Stimulated activated naive B cell treated with anti-CD40 and anti-IgM and Interleukin-4, amounts not matched to agents 10 μg/mL and 1 μg/mL and 100 μg/mL, for 72 hours (primary cell): ENCODE data around the gene SORCS1.

ENCODE experiments used
- ATAC-seq, 2 donors: fragments of 150-1000 bp; cut with Tn5 transposase; replicated peaks; 2 replicates each; pipeline ENCODE4 v1.10.0; 2021; ENCODE audit warnings: moderate library complexity in 1 of 2
- DNase-seq: peaks from one replicate; pipeline ENCODE4 v3.0.0; 2021
- H3K27ac Mint-ChIP-seq: one replicate; pipeline ENCODE4 v1.8.0; 2022; ENCODE audit warnings: mild to moderate bottlenecking, mixed read lengths
- H3K27me3 Mint-ChIP-seq, 2 donors: one replicate each; pipeline ENCODE4 v1.8.0; 2022; ENCODE audit warnings: mixed read lengths in 2 of 2
- H3K36me3 Mint-ChIP-seq, 2 donors: one replicate each; pipeline ENCODE4 v1.8.0; 2022; ENCODE audit warnings: mixed read lengths in 2 of 2, mild to moderate bottlenecking in 1 of 2
- H3K4me1 Mint-ChIP-seq, 2 donors: one replicate each; pipeline ENCODE4 v1.8.0; 2022; ENCODE audit warnings: mixed read lengths in 2 of 2, mild to moderate bottlenecking in 1 of 2
- H3K4me3 Mint-ChIP-seq, 2 donors: one replicate each; pipeline ENCODE4 v1.8.0; 2022; ENCODE audit warnings: mild to moderate bottlenecking in 2 of 2, mixed read lengths in 2 of 2, moderate library complexity in 1 of 2
- H3K9me3 Mint-ChIP-seq, 2 donors: one replicate each; pipeline ENCODE4 v1.8.0; 2022; ENCODE audit warnings: mixed read lengths in 2 of 2, mild to moderate bottlenecking in 1 of 2

SORCS1 gene

GRCh38 chr10:106914016-106914415 is 250.5 kb downstream of the SORCS1 start:
- DNase-seq (no peak), ATAC-seq (no peak)
- no peaks in the 10 kb centered on the region for H3K36me3 Mint-ChIP-seq
- H3K9me3 Mint-ChIP-seq = no peaks in the 10 kb centered on the region
- no peaks in the 10 kb centered on the region for H3K27me3 Mint-ChIP-seq
- H3K4me1 Mint-ChIP-seq = peaks cover 0 to 2% of the 10 kb centered on the region in 2 donors
- H3K4me3 Mint-ChIP-seq = no peak overlapping the region
- H3K27ac Mint-ChIP-seq = no peak overlapping the region

GRCh38 chr10:106913348-106913747 is 251.2 kb downstream of the SORCS1 start:
- H3K27ac Mint-ChIP-seq = peak overlapping the region; percentile 31
- H3K27me3 Mint-ChIP-seq = no peaks in the 10 kb centered on the region
- no peaks in the 10 kb centered on the region for H3K36me3 Mint-ChIP-seq
- H3K4me3 Mint-ChIP-seq = no peak overlapping the region
- H3K4me1 Mint-ChIP-seq = peaks cover 0 to 1% of the 10 kb centered on the region in 2 donors
- no peaks in the 10 kb centered on the region for H3K9me3 Mint-ChIP-seq
- ATAC-seq (no peak), DNase-seq (no peak)

DNA sequence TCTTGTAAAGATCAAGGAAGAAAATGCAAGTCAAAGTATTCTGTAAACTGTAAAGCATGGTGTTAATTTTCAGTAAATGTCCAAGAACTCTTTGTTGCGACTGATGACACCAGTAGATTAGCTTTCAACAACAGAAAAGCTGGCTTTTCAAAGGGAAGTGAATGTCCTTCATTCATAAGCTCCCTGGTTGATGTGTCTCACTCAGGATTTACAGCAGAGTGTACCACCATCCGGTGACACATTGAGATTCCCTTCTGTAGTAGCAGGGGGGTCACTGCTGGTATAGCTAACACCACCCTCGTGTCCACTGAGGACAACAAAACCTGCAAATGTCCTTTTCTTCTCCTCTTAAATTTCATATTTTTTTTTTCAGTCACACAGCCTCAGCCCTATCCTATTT is 253.4 kb downstream of the SORCS1 start:
- Mint-ChIP-seq H3K4me1 (no peaks in the 10 kb centered on the region), H3K27ac (no peak overlapping the region), H3K36me3 (no peaks in the 10 kb centered on the region), H3K9me3 (peaks cover 1 to 5% of the 10 kb centered on the region in 2 donors), H3K4me3 (no peak overlapping the region), H3K27me3 (no peaks in the 10 kb centered on the region)
- no peak for ATAC-seq
- no peak for DNase-seq

GRCh38 chr10:106910666-106911065 is 253.8 kb downstream of the SORCS1 start:
- ATAC-seq (no peak), DNase-seq (no peak)
- H3K9me3 Mint-ChIP-seq = peaks cover 1 to 5% of the 10 kb centered on the region in 2 donors
- no peaks in the 10 kb centered on the region for H3K27me3 Mint-ChIP-seq
- no peak overlapping the region for H3K27ac Mint-ChIP-seq
- H3K4me3 Mint-ChIP-seq = no peak overlapping the region
- no peaks in the 10 kb centered on the region for H3K4me1 Mint-ChIP-seq
- no peaks in the 10 kb centered on the region for H3K36me3 Mint-ChIP-seq

- Mint-ChIP-seq H3K4me1 (no peaks in the 10 kb centered on the region), H3K27ac (no peak overlapping the region), H3K36me3 (no peaks in the 10 kb centered on the region), H3K27me3 (no peaks in the 10 kb centered on the region), H3K9me3 (peaks cover 1 to 5% of the 10 kb centered on the region in 2 donors), H3K4me3 (no peak overlapping the region)
- ATAC-seq = no peak
- no peak for DNase-seq
Observed at GRCh38 chr10:106908225-106908624, 256.3 kb downstream of the SORCS1 start.

- Mint-ChIP-seq H3K36me3 (no peaks in the 10 kb centered on the region), H3K27ac (no peak overlapping the region), H3K27me3 (no peaks in the 10 kb centered on the region), H3K4me3 (no peak overlapping the region), H3K9me3 (peaks cover 1 to 5% of the 10 kb centered on the region in 2 donors), H3K4me1 (peaks cover 0 to 3% of the 10 kb centered on the region in 2 donors)
- DNase-seq (no peak), ATAC-seq (no peak)
Observed at GRCh38 chr10:106904209-106904608, 260.3 kb downstream of the SORCS1 start.

DNA sequence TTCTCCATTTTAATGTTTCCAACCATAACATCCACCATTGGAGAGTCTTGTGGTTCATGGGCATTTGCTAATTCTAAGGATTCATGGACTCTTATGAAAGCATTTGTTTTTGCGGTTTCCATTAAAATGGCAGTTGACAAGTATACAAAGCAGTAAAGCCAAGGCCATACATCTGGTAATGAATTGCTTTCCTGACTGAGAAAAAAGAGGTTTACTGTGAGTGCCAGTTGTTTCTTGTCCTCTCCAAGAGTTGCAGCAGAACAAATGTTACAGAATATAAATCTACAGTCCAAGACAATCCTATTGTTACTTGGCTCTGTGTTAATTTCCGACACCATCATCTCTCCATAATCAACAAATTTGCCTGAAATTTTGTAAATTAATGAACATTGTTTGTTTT is 261.3 kb downstream of the SORCS1 start:
- ATAC-seq = no peak
- Mint-ChIP-seq H3K27ac (no peak overlapping the region), H3K27me3 (no peaks in the 10 kb centered on the region), H3K4me3 (no peak overlapping the region), H3K9me3 (peaks cover 1 to 5% of the 10 kb centered on the region in 2 donors), H3K4me1 (peaks cover 0 to 3% of the 10 kb centered on the region in 2 donors), H3K36me3 (no peaks in the 10 kb centered on the region)
- DNase-seq = no peak

- H3K36me3 Mint-ChIP-seq = no peaks in the 10 kb centered on the region
- no peaks in the 10 kb centered on the region for H3K9me3 Mint-ChIP-seq
- no peak overlapping the region for H3K27ac Mint-ChIP-seq
- no peak for DNase-seq
- ATAC-seq = peak in 1 of 2 donors; percentile 25
- no peak overlapping the region for H3K4me3 Mint-ChIP-seq
- no peaks in the 10 kb centered on the region for H3K27me3 Mint-ChIP-seq
- peaks cover 0 to 3% of the 10 kb centered on the region in 2 donors for H3K4me1 Mint-ChIP-seq
Observed at GRCh38 chr10:106900016-106900652, 264.4 kb downstream of the SORCS1 start.

DNA sequence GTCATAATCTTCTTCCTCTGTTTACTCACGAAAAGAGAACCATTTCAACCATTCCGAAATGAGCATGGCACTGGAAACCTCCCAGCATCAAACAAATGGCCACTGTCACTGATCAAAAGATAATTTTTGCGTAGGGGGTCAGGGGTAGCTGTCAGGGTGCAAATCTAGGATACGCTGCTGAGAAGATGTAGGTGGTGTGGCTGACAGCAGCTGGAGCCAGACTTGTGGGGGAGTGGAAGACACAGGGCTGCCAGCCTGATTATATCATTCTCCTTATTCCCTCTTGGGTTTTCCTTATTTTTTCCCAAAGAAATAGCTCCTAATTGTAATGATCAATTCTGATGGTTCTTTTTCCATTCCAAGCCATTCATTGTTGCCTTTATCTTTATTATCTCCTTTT is 266.1 kb downstream of the SORCS1 start:
- Mint-ChIP-seq H3K4me3 (no peak overlapping the region), H3K36me3 (no peaks in the 10 kb centered on the region), H3K27me3 (no peaks in the 10 kb centered on the region), H3K4me1 (peaks cover 0 to 3% of the 10 kb centered on the region in 2 donors), H3K9me3 (no peaks in the 10 kb centered on the region), H3K27ac (no peak overlapping the region)
- ATAC-seq (no peak), DNase-seq (no peak)

DNA sequence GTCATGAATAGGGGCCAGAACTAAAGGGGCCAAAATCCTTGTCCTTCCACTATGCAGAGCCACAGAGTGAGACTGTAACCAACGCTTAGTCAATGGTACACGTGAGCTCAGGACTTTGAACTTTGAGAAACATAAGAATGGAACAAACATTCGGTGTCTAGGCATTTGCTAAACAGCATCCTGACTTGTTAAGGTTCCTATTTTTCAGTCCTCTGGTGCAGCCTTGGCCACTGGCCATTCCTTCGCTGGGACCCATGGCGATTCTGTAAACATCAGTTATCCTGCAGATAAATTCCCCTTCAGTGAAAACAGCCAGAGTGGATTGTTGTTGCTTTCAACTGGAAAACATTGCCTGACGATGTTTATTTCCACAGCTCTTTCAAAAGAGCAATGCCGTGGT is 266.8 kb downstream of the SORCS1 start:
- Mint-ChIP-seq H3K4me1 (peaks cover 0 to 3% of the 10 kb centered on the region in 2 donors), H3K4me3 (no peak overlapping the region), H3K27ac (no peak overlapping the region), H3K36me3 (no peaks in the 10 kb centered on the region), H3K9me3 (no peaks in the 10 kb centered on the region), H3K27me3 (no peaks in the 10 kb centered on the region)
- no peak for DNase-seq
- ATAC-seq = no peak

DNA sequence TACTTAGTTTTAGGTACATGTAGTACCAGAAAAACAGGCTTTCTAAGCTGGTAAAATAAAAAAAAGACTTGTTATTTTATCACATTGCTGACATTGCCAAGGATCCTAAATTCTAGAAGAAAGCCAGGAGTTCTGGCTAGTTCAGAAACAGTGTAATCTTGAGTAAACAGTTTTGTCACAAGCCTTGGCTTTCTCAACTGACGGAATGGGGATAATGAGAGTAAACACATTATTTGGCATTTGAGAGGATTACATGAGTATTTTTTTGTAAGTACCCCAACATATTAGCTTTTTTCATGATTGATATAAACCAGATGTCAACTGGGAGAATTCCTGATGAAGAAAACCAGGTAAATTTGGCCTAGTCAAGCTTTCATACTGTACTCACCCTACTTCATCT is 269.8 kb downstream of the SORCS1 start:
- no peaks in the 10 kb centered on the region for H3K4me1 Mint-ChIP-seq
- DNase-seq = no peak
- no peak for ATAC-seq
- no peaks in the 10 kb centered on the region for H3K36me3 Mint-ChIP-seq
- no peak overlapping the region for H3K4me3 Mint-ChIP-seq
- H3K9me3 Mint-ChIP-seq = peaks cover 0 to 6% of the 10 kb centered on the region in 2 donors
- no peak overlapping the region for H3K27ac Mint-ChIP-seq
- H3K27me3 Mint-ChIP-seq = no peaks in the 10 kb centered on the region

- peaks cover 0 to 3% of the 10 kb centered on the region in 2 donors for H3K9me3 Mint-ChIP-seq
- no peaks in the 10 kb centered on the region for H3K27me3 Mint-ChIP-seq
- DNase-seq (no peak), ATAC-seq (no peak)
- H3K27ac Mint-ChIP-seq = no peak overlapping the region
- H3K36me3 Mint-ChIP-seq = no peaks in the 10 kb centered on the region
- no peak overlapping the region for H3K4me3 Mint-ChIP-seq
- no peaks in the 10 kb centered on the region for H3K4me1 Mint-ChIP-seq
Observed at GRCh38 chr10:106877574-106877973, 286.9 kb downstream of the SORCS1 start.

DNA sequence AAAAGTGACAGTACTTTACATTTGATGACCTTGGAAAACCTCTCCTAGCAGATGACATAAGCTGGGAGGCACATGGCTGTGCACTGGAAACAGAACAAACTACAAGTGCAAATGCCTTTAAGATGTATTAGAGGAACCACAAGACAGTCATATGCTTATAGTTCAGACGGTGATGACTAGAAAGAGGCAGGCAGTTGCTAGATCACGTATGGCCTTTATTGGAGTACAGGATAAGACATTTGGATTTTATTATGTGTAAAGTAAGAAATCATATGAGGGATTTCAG is 290.0 kb downstream of the SORCS1 start:
- no peak for ATAC-seq
- no peak overlapping the region for H3K4me3 Mint-ChIP-seq
- DNase-seq = no peak
- no peaks in the 10 kb centered on the region for H3K4me1 Mint-ChIP-seq
- H3K27ac Mint-ChIP-seq = no peak overlapping the region
- H3K9me3 Mint-ChIP-seq = peaks cover 4 to 10% of the 10 kb centered on the region in 2 donors
- H3K27me3 Mint-ChIP-seq = no peaks in the 10 kb centered on the region
- H3K36me3 Mint-ChIP-seq = peaks cover 0 to 2% of the 10 kb centered on the region in 2 donors

GRCh38 chr10:106873770-106874603 is 290.5 kb downstream of the SORCS1 start:
- Mint-ChIP-seq H3K27me3 (no peaks in the 10 kb centered on the region), H3K27ac (no peak overlapping the region)

DNA sequence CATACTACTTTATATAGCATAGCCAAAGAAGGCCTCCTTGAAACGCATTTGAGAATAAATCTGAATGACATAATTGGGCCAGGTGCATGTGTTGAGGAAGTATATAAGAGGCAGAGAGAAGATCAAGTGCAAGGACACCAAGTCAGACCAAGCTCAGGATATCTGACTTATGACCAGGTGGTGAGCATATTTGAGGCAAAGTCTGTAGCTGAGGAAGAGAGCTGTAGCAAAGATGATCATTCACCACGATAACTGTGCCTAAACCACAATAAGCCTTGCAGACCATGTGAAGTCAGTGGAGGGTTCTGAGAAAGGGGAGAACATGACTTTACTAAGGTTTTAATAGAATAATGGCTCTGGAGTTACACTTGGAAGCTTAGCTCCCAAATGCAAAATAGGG is 292.3 kb downstream of the SORCS1 start:
- no peaks in the 10 kb centered on the region for H3K4me1 Mint-ChIP-seq
- H3K4me3 Mint-ChIP-seq = no peak overlapping the region
- DNase-seq (no peak), ATAC-seq (no peak)
- H3K27me3 Mint-ChIP-seq = no peaks in the 10 kb centered on the region
- H3K9me3 Mint-ChIP-seq = peaks cover 4 to 10% of the 10 kb centered on the region in 2 donors
- no peak overlapping the region for H3K27ac Mint-ChIP-seq
- H3K36me3 Mint-ChIP-seq = peaks cover 0 to 2% of the 10 kb centered on the region in 2 donors

More at GRCh38 chr10:106873770-106874603, 290.5 kb downstream of the SORCS1 start:
- Mint-ChIP-seq H3K4me3 (no peak overlapping the region), H3K9me3 (peaks cover 4 to 10% of the 10 kb centered on the region in 2 donors), H3K36me3 (peaks cover 0 to 2% of the 10 kb centered on the region in 2 donors), H3K4me1 (no peaks in the 10 kb centered on the region)
- no peak for DNase-seq
- no peak for ATAC-seq
